ENCODE measurements around the gene STAT2. TPM values are rescaled to one million over a fixed set of nuclear protein-coding genes. Genes with fewer than 3 reads are reported as not detected.

Gene STAT2
- total and polyA plus RNA-seq, 2 of the 13 experiments (the other 11 are each of a cell fraction or from before 2014, with no cell fraction given): 43.5 to 84.6 TPM

GRCh38 chr12:56359851-56360767 lies at the start of gene STAT2 (continued):
- 0 out of 2 replicates have a peak, but pooled peaks have one; percentile 24 for TF ChIP-seq ETS1 (CRISPR knock-in tag; IDR thresholded peaks at IDR 0.05)
- TF ChIP-seq, protein P1, sequence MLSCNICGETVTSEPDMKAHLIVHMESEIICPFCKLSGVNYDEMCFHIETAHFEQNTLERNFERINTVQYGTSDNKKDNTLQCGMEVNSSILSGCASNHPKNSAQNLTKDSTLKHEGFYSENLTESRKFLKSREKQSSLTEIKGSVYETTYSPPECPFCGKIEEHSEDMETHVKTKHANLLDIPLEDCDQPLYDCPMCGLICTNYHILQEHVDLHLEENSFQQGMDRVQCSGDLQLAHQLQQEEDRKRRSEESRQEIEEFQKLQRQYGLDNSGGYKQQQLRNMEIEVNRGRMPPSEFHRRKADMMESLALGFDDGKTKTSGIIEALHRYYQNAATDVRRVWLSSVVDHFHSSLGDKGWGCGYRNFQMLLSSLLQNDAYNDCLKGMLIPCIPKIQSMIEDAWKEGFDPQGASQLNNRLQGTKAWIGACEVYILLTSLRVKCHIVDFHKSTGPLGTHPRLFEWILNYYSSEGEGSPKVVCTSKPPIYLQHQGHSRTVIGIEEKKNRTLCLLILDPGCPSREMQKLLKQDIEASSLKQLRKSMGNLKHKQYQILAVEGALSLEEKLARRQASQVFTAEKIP (CRISPR knock-in tag; IDR thresholded peaks at IDR 0.05; ENCODE audit: borderline replicate concordance): no peak
- TF ChIP-seq HNRNPH1 (optimal IDR thresholded peaks at IDR 0.05; ENCODE audit: low read depth, low read length): no peak
- no peak for TF ChIP-seq RBM22 (optimal IDR thresholded peaks at IDR 0.05; ENCODE audit: low read length)
- TF ChIP-seq, protein P2, sequence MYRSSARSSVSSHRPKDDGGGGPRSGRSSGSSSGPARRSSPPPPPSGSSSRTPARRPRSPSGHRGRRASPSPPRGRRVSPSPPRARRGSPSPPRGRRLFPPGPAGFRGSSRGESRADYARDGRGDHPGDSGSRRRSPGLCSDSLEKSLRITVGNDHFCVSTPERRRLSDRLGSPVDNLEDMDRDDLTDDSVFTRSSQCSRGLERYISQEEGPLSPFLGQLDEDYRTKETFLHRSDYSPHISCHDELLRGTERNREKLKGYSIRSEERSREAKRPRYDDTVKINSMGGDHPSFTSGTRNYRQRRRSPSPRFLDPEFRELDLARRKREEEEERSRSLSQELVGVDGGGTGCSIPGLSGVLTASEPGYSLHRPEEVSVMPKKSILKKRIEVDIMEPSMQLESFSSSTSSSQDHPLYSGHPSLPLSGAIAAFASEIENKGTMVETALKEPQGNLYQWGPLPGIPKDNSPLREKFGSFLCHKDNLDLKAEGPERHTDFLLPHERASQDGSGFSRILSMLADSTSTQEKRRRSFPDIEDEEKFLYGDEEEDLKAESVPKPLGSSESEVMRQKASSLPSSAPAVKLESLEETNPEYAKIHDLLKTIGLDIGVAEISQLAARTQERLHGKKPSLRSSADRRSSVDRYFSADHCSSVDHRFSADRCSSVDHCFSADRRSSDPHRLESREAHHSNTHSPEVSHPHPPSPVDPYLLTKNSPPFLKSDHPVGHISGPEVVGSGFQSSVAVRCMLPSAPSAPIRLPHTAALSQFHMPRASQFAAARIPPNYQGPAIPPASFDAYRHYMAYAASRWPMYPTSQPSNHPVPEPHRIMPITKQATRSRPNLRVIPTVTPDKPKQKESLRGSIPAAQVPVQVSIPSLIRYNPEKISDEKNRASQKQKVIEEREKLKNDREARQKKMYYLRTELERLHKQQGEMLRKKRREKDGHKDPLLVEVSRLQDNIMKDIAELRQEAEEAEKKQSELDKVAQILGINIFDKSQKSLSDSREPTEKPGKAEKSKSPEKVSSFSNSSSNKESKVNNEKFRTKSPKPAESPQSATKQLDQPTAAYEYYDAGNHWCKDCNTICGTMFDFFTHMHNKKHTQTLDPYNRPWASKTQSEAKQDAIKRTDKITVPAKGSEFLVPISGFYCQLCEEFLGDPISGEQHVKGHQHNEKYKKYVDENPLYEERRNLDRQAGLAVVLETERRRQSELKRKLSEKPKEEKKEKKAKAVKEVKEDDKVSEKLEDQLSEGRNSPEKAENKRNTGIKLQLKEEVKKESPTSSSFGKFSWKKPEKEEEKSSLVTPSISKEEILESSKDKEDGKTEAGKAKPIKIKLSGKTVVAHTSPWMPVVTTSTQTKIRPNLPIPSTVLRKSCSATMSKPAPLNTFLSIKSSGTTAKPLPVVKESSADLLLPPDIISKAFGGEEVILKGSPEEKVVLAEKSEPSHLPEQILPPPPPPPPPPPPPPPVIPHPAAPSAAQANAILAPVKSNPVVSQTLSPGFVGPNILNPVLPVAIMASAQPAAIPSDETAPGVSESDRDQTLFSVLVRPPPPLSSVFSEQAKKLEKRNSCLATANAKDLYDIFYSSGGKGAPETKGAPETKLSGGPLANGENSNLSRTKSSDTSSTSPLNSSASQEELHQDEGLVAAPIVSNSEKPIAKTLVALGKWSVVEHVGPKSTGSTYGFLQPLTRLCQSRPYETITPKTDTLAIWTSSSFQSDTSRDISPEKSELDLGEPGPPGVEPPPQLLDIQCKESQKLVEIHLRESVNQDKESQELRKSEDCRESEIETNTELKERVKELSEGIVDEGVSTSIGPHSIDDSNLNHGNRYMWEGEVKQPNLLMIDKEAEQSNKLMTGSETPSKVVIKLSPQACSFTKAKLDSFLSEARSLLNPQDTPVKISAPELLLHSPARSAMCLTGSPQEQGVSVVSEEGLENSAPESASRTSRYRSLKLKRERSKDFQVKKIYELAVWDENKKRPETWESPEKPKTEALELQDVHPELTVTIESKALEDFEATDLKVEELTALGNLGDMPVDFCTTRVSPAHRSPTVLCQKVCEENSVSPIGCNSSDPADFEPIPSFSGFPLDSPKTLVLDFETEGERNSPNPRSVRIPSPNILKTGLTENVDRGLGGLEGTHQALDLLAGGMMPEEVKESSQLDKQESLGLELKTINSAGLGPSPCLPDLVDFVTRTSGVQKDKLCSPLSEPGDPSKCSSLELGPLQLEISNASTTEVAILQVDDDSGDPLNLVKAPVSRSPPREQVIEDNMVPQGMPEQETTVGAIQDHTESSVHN (CRISPR knock-in tag; IDR thresholded peaks at IDR 0.05): no peak
- TF ChIP-seq FOXJ3 (CRISPR knock-in tag; IDR thresholded peaks at IDR 0.05; ENCODE audit: borderline replicate concordance): peak; percentile 47; the same call in 1 of the 2 replicates
- TF ChIP-seq POLR2AphosphoS2 (IDR thresholded peaks at IDR 0.05; ENCODE audit: low read depth, low read length): no peak
- TF ChIP-seq GLMP (CRISPR knock-in tag; IDR thresholded peaks at IDR 0.05; ENCODE audit: borderline replicate concordance): no peak
- no peak; the same call in 1 of the 2 replicates for TF ChIP-seq CBX5 (CRISPR knock-in tag; IDR thresholded peaks at IDR 0.05; ENCODE audit: borderline replicate concordance)
- TF ChIP-seq, protein P3, sequence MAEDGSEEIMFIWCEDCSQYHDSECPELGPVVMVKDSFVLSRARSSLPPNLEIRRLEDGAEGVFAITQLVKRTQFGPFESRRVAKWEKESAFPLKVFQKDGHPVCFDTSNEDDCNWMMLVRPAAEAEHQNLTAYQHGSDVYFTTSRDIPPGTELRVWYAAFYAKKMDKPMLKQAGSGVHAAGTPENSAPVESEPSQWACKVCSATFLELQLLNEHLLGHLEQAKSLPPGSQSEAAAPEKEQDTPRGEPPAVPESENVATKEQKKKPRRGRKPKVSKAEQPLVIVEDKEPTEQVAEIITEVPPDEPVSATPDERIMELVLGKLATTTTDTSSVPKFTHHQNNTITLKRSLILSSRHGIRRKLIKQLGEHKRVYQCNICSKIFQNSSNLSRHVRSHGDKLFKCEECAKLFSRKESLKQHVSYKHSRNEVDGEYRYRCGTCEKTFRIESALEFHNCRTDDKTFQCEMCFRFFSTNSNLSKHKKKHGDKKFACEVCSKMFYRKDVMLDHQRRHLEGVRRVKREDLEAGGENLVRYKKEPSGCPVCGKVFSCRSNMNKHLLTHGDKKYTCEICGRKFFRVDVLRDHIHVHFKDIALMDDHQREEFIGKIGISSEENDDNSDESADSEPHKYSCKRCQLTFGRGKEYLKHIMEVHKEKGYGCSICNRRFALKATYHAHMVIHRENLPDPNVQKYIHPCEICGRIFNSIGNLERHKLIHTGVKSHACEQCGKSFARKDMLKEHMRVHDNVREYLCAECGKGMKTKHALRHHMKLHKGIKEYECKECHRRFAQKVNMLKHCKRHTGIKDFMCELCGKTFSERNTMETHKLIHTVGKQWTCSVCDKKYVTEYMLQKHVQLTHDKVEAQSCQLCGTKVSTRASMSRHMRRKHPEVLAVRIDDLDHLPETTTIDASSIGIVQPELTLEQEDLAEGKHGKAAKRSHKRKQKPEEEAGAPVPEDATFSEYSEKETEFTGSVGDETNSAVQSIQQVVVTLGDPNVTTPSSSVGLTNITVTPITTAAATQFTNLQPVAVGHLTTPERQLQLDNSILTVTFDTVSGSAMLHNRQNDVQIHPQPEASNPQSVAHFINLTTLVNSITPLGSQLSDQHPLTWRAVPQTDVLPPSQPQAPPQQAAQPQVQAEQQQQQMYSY (CRISPR knock-in tag; IDR thresholded peaks at IDR 0.05): 0 out of 2 replicates have a peak, but pooled peaks have one; percentile 44
